ENCODE data around the gene RRAS.

The RRAS gene

DNA sequence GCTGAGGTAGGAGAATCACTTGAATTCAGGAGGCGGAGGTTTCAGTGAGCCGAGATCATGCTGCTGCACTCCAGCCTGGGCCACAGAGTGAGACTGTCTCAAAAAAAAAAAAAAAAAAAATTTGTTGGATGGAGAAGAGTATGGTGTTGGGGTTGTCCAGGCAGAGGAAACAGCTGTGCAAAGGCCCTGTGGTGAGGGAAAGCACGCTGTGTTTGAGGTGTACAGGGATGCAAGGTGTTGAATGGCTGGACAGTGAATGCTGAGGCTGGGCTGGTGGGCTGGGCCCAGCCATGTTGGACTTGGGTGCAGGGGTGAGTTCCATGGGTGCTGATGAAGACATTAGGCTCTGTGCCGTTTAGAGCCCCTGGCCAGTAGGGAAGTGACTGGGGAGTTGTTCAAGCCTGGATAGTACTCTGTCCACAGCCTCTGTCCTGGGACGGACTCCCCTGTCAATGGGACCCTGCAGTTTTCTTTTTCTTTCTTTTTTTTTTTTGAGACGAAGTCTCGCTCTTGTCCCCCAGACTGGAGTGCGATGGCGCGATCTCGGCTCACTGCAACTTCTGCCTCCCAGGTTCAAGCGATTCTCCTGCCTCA is 30.3 kb downstream of the RRAS start:
- no peaks in the 10 kb centered on the region for H3K27me3 ChIP-seq (replicated peaks; ENCODE audit: insufficient read depth, low read length)
- TF ChIP-seq, protein P1, sequence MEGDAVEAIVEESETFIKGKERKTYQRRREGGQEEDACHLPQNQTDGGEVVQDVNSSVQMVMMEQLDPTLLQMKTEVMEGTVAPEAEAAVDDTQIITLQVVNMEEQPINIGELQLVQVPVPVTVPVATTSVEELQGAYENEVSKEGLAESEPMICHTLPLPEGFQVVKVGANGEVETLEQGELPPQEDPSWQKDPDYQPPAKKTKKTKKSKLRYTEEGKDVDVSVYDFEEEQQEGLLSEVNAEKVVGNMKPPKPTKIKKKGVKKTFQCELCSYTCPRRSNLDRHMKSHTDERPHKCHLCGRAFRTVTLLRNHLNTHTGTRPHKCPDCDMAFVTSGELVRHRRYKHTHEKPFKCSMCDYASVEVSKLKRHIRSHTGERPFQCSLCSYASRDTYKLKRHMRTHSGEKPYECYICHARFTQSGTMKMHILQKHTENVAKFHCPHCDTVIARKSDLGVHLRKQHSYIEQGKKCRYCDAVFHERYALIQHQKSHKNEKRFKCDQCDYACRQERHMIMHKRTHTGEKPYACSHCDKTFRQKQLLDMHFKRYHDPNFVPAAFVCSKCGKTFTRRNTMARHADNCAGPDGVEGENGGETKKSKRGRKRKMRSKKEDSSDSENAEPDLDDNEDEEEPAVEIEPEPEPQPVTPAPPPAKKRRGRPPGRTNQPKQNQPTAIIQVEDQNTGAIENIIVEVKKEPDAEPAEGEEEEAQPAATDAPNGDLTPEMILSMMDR (IDR thresholded peaks at IDR 0.05; ENCODE audit: low read length), result no peak
- TF ChIP-seq EZH2phosphoT487 (IDR thresholded peaks at IDR 0.05; ENCODE audit: low read length) (no peak), EZH2 (optimal IDR thresholded peaks at IDR 0.05; ENCODE audit: low read depth, low read length) (no peak)
- H3K4me2 ChIP-seq (ENCODE audit: low read depth, low read length), result no peak overlapping the region
- no peaks in the 10 kb centered on the region for H3K9me2 ChIP-seq (replicated peaks; ENCODE audit: insufficient read depth, low read length)
- no peak for DNase-seq
- no peak overlapping the region for H2AFZ ChIP-seq (ENCODE audit: low read length)
- peaks cover 59% of the 10 kb centered on the region for H3K79me2 ChIP-seq (ENCODE audit: low read length)
- no peaks in the 10 kb centered on the region for H3F3A ChIP-seq (ENCODE audit: insufficient read depth, low read length)
- no peak overlapping the region for H3K9ac ChIP-seq (ENCODE audit: low read length)
- peaks cover 5% of the 10 kb centered on the region; the same call in 1 of the 2 replicates for H3K36me3 ChIP-seq (replicated peaks; ENCODE audit: insufficient read depth, low read length)
- H3K9me3 ChIP-seq (replicated peaks; ENCODE audit: insufficient read depth, low read length), result no peaks in the 10 kb centered on the region
- H3K4me1 ChIP-seq (ENCODE audit: low read length), result no peaks in the 10 kb centered on the region
- no peak overlapping the region for H3K27ac ChIP-seq (ENCODE audit: low read length)
- no peaks in the 10 kb centered on the region for H4K20me1 ChIP-seq (ENCODE audit: insufficient read depth, low read length)
- no peak overlapping the region for H3K4me3 ChIP-seq (ENCODE audit: low read length)

DNA sequence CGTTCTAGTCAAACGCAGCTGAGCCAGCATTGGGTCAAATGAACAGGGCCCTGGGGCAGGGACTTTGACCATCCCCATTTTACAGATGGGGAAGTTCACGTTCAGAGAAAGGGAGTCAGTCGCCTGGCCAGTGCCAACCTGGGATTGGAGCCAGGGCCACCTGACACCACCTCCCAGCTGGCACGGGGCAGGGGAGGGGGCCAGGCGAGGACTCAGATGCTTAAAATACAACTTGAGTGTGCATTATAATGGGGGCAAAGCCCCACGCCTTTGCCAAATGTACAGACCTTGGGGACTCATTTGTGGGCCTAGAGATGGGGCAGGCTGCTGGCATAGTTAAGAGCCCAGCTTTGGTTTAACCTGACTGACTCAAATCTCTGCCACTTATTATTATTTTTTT is 34.3 kb downstream of the RRAS start:
- no peaks in the 10 kb centered on the region for H3K4me1 ChIP-seq (ENCODE audit: low read length)

DNA sequence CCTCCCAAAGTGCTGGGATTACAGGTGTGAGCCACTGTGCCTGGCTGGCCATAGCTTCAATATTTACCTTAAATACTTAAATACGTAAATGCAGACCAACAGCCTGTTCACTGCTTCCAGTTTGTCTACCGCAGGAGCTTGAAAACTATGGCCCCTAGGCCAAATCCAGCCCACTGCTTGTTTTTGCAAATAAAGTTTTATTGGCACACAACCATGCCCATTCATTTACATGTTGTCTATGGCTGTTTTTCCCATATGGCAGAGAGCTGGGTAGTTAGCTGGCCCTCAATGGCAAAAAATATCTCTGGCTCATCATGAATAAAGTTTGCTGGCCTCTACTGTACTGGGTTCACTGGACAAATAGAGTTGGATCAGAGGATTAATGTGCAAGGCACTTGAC is 37.1 kb downstream of the RRAS start:
- Histone ChIP-seq H3K27ac (ENCODE audit: low read length) (no peak overlapping the region), H3K9me2 (replicated peaks; ENCODE audit: insufficient read depth, low read length) (no peaks in the 10 kb centered on the region), H3K4me3 (ENCODE audit: low read length) (no peak overlapping the region), H3K36me3 (replicated peaks; ENCODE audit: insufficient read depth, low read length) (no peaks in the 10 kb centered on the region), H3K9me3 (replicated peaks; ENCODE audit: insufficient read depth, low read length) (no peaks in the 10 kb centered on the region), H3K79me2 (ENCODE audit: low read length) (peaks cover 49% of the 10 kb centered on the region), H2AFZ (ENCODE audit: low read length) (no peak overlapping the region), H3K27me3 (replicated peaks; ENCODE audit: insufficient read depth, low read length) (no peaks in the 10 kb centered on the region), H3K9ac (ENCODE audit: low read length) (no peak overlapping the region), H3K4me2 (ENCODE audit: low read depth, low read length) (no peak overlapping the region), H3F3A (ENCODE audit: insufficient read depth, low read length) (no peaks in the 10 kb centered on the region), H3K4me1 (ENCODE audit: low read length) (no peaks in the 10 kb centered on the region), H4K20me1 (ENCODE audit: insufficient read depth, low read length) (no peaks in the 10 kb centered on the region)
- no peak for DNase-seq
- TF ChIP-seq EZH2phosphoT487 (IDR thresholded peaks at IDR 0.05; ENCODE audit: low read length), result no peak
- TF ChIP-seq, protein P1 (IDR thresholded peaks at IDR 0.05; ENCODE audit: low read length), result no peak
- no peak for TF ChIP-seq EZH2 (optimal IDR thresholded peaks at IDR 0.05; ENCODE audit: low read depth, low read length)

More for the DNA sequence above, 34.3 kb downstream of the RRAS start:
- H3K27ac ChIP-seq (ENCODE audit: low read length), result no peak overlapping the region
- H3F3A ChIP-seq (ENCODE audit: insufficient read depth, low read length), result no peaks in the 10 kb centered on the region
- H3K4me3 ChIP-seq (ENCODE audit: low read length), result no peak overlapping the region
- peaks cover 63% of the 10 kb centered on the region for H3K79me2 ChIP-seq (ENCODE audit: low read length)
- H3K36me3 ChIP-seq (replicated peaks; ENCODE audit: insufficient read depth, low read length), result peaks cover 5% of the 10 kb centered on the region; the same call in 1 of the 2 replicates
- no peaks in the 10 kb centered on the region for H3K9me3 ChIP-seq (replicated peaks; ENCODE audit: insufficient read depth, low read length)
- TF ChIP-seq, protein P1 (IDR thresholded peaks at IDR 0.05; ENCODE audit: low read length), result no peak
- TF ChIP-seq EZH2 (optimal IDR thresholded peaks at IDR 0.05; ENCODE audit: low read depth, low read length) (no peak), EZH2phosphoT487 (IDR thresholded peaks at IDR 0.05; ENCODE audit: low read length) (no peak)
- H3K9ac ChIP-seq (ENCODE audit: low read length), result no peak overlapping the region
- DNase-seq, result no peak
- H3K4me2 ChIP-seq (ENCODE audit: low read depth, low read length), result no peak overlapping the region
- no peaks in the 10 kb centered on the region for H3K27me3 ChIP-seq (replicated peaks; ENCODE audit: insufficient read depth, low read length)
- H3K9me2 ChIP-seq (replicated peaks; ENCODE audit: insufficient read depth, low read length), result no peaks in the 10 kb centered on the region
- H4K20me1 ChIP-seq (ENCODE audit: insufficient read depth, low read length), result no peaks in the 10 kb centered on the region
- H2AFZ ChIP-seq (ENCODE audit: low read length), result no peak overlapping the region
